HG03520 (cell line): Measurements from ENCODE around the gene ILKAP.

ENCODE experiments used
- ATAC-seq: cut with Tn5 transposase; IDR thresholded peaks from one replicate; pipeline ENCODE4 v1.9.1; 2021; ENCODE audit warnings: mild to moderate bottlenecking, moderate library complexity; ENCODE audit not compliant: unreplicated experiment

Gene ILKAP

DNA sequence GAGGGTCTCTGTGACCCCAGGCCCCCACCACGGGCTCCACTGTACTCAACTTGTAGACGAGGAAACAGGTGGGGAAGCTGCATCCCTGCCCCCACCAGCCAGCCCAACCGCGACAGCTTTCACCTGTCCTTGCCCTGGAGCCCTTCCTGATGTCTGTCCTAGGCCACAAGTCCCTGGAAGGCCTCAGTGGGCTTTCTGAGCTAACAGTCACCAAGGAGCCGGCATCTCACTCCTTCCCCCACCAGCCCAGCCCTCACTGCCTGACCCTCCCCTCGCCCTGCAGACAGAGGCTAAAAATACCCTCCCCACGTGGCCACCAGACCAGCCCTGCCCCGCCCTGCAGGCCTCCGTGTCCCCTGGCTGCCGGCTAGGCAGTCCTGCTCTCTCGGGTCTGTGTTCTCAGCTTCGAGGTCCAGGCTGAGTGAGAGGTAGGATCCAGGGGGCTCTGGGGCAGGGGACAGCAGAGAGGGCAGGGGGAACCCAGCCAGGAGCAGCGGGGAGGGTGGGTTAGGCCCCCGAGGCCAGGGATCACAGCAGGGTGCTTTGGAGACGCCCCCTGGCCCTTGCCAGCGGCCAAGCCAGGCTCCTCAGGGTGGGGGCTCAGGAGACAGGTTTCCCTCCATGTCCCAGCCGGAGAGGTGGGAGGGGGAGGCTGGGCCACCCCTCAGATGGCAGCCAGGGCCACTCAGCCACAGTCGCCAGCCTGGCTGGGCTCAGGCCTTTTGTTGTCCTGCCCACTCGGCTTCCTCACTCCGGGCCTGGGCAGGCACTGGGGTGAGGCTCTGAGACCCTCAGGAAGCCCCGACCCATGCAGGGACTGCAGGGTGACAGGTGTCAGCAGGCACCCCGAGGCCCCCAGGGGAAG is 64.9 kb downstream of the ILKAP start, which contains the start of gene KLHL30:
Gene KLHL30, plus strand, starts transcription at position 338 of the 865 bp plus-strand sequence. CDS start 2,087 bp downstream, outside the sequence.
- ATAC-seq = no peak

DNA sequence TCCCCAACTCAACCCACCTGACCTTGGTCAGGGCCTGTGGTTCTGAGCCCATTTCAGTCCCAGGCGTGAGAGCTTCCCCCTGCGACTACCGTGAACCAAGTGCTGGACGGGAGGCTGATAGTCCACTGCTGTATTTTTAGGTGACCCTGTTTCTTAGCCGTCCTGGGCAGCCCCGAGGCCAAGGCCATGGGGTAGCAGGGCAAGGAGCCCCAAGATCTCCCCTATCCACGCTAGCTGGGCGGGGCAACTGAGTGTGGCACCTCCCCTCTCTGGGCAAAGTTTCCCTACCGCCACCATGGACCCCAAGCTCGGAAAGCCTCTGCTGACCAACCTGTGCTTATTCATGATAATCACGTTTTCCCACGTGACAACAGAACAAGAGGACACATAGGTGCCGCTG is 65.6 kb downstream of the ILKAP start:
- ATAC-seq = no peak

DNA sequence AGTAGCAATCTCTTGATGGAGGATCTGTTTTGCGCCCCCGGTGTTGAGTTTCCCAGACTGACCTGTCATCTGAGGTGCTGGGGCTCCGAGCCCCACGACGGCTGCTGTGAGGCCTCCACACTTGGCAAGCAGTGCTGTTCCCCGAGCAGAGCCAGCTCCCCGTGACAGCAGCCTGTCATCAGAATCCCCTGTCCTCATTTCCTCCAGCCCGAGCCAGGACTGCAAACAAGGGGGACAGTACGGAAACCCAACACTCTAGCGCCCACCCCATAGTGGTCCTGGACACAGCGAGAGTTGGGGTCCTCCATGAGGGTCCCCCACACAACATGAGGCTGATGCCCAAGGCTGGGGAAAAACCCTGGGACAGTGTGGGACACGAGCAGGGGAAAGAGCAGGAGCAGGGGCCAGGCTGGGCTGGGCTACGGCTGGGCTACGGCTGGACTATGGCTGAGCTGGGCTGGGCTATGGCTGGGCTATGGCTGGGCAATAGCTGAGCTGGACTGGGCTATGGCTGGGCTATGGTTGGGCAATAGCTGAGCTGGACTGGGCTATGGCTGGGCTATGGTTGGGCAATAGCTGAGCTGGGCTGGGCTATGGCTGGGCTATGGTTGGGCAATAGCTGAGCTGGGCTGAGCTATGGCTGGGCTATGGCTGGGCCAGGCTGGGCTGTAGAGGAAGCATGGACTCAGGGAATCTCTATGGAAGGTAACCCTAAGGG is 66.5 kb downstream of the ILKAP start:
- ATAC-seq = no peak

DNA sequence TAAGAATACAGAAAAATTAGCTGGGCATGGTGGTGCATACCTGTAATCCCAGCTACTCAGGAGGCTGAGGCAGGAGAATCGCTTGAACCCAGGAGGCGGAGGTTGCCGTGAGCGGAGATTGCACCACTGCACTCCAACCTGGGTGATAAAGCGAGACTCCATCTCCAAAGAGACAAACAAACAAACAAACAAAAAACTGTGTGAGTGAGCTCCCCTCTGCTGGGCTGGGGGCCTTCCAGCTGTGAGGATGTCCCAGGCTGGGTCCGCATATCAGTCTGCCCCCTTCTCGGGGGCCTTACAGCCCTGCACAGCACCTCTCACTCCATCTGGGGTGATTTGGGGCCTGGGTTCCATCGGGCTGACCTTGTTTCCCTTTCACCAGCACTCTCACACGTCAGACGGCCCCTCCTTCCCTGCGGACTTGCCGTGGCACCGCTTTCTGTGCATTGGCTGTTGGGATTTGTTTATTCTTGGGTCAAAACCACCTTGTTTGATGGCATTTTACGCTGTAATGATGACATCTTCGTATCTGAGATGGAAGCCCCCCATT is 67.8 kb downstream of the ILKAP start:
- no peak for ATAC-seq

DNA sequence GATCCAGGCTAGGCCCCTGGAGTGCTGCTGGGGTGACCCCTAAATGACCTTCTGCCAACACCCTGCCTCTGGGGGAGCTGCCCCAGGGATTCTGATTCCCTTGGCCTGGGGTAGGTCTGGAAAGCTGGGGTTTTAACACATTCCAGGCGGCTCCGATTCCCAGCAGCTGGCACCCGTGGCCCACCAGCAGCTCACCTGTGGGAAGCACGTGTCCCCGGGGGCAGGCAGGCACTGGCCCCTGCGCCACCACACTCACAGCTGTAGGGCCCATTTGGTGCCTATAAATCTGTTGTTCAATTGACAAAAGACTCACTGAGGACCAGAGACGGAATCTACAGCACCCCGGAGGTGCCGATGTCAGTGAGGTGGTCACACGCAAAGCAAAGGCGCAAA is 69.1 kb downstream of the ILKAP start:
- ATAC-seq = no peak

DNA sequence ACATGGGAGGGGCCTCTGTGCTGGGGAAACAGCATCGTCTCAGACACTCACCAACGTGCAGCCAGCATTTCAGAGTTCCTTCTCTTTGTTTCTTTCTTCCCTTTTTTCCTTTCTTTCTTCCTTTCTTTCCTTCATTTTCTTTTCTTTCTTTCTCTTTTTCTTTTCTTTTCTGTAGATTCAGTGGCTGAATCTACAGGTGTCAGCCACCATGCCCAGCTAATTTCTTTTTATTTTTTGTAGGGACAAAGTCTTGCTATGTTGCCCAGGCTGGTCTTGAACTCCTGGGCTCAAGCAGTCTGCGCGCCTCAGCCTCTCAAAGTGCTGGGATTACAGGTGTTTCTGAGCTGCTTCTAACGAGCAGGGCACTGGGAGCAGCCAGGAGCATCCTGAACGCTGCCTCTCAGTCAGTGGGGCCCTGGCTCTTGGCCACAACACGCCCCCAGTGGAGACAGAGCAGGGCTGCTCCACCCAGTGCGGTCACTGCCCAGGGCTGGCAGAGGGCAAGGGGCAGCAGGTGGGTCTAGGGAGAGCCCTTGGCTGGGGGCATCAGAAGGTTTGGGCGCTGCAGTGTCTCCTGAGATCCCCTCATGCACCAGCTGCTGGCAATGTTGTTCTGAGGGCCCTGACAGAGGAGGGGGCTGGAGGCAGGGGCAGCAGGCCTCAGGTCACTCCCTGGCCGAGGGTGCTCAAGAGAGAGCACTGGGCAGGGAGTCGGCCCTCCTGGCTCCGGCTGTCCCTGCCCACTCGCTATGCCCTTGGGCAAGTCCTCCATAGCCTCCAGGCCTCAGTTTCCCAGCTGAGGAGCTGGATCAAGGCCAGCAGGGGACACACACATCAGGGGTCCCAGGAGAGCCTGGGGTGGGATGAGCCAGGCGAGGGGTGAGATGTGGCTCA is 69.7 kb downstream of the ILKAP start:
- no peak for ATAC-seq

- ATAC-seq = no peak
Observed at GRCh38 chr2:238132463-238133450, 70.7 kb downstream of the ILKAP start.

DNA sequence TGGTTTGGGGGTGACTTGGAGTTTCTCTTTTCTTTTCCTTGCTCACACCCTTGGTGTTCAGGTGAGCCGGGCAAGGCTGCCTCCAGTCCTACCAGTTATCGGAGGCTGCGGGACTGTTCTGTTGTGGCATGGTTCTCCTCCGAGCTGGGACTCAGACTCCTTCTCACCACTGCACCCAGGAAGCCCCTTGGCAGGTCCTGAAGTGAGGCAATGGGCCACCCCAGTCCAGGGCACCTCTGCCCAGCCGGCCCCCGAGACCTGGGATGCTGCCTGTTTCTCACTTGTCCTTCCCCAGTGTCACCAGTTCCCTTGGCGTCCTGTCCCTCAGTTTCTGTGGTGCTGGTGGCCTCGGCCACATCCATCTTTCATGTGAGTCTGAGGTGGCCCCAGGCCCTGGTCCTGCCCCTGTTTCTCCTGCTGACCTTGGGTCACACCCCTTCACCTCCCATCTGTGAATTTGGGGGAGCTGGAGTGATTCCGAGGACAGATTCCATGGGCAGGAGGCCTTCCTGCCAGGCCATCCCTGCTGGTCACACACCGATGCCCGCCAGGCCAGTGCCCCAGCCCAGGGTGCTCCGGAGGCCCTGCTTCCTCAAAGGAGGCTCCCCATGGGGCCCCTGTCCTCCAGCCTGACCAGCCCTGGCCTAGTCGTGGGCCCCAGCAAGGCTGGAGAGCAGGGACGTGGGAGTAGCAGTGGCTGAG is 71.6 kb downstream of the ILKAP start:
- no peak for ATAC-seq

DNA sequence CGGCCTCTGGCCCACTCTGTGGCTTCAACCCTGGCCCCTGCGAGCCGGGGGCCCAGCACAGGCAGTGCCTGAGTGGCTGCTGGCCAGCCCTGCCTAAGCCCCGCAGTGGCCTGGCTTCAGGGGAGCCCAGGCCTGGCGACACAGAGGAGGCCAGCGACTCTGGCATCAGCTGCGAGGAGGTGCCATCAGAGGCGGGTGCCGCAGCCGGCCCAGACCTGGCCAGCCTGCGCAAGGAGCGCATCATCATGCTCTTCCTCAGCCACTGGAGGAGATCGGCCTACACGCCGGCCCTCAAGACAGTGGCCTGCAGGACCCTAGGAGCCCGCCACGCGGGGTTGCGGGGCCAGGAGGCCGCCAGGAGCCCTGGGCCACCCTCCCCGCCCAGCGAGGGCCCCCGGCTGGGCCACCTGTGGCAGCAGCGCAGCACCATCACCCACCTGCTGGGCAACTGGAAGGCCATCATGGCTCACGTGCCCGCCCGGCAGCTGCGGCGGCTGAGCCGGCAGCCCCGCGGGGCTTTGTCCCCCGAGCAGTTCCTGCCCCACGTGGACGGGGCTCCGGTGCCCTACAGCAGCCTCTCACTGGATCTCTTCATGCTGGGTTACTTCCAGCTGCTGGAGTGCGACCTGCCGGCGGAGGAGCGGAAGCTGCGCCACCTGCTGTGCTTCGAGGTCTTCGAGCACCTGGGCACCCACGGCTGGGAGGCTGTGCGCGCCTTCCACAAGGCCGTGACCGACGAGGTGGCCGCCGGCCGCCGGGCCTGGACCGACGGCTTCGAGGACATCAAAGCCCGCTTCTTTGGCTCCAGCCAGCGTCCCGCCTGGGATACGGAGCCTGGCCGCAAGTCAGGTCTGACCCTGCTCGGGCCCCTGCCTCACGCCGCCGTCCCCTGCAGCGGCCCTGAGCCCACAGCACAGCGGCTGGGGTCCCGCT is 72.5 kb downstream of the ILKAP start:
- no peak for ATAC-seq

GRCh38 chr2:238130111-238130695 is 73.3 kb downstream of the ILKAP start:
- no peak for ATAC-seq

DNA sequence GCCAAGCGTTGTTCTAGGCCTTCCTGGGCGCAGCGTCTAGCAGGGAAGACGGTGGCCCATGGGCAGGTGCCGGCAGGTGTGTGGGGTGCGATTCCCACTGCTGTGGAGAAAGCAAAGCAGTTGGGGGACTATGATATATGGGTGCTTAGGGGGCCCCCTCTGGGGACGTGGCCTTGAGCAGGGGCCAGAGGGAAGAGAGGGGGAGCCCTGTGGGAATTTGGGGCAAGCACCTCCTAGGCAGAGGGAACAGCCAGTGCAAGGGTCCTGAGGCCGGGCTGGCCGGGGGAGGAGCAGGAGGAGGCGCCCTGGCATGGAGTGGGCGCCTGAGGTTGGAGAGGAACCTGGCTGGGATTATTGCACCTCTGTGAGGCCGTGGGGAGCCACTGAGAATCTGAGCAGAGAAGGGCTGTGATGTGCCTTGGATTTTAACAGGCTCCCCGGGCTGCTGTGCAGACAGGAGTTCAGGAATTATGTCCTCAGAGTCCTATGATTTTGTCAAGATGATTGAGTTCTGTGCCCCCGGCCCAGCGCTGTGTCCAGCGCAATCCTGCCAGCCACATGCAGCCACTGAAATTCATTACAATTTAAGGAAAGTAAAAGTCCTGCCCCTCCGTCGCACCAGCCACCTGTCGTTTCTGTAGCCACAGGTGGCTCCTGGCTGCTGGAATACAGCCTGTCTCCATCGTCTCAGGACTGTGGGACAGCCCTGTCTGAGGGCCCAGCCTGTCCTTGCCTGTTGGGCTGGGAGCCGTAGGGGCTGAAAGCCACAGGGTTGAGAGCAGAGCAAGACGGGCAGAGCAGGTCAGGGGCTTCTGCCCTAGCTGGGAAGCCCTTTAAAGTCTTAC is 74.1 kb downstream of the ILKAP start:
- no peak for ATAC-seq

GRCh38 chr2:238128534-238129001 is 74.9 kb downstream of the ILKAP start:
- ATAC-seq = no peak

DNA sequence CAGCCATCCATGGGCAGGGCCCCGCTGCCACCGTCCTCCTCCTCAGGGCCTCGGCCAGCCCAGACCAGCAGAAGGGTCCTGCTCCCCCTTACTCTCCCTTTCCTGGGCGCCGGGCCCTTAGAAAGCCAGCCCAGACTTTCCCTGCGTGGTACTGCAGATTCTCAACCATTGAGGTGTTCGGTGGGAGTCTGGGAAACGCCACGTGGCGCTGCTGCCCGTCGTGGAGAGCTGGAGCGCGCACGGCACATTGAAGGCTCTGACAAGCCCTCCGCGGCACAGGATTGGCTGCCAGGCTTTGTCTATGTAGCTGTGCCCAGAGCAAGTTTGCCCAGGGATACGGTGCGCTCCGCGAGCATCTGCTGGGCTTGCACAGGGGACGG is 75.4 kb downstream of the ILKAP start:
- no peak for ATAC-seq

- ATAC-seq = no peak
Observed at GRCh38 chr2:238127165-238128060, 76.1 kb downstream of the ILKAP start.

DNA sequence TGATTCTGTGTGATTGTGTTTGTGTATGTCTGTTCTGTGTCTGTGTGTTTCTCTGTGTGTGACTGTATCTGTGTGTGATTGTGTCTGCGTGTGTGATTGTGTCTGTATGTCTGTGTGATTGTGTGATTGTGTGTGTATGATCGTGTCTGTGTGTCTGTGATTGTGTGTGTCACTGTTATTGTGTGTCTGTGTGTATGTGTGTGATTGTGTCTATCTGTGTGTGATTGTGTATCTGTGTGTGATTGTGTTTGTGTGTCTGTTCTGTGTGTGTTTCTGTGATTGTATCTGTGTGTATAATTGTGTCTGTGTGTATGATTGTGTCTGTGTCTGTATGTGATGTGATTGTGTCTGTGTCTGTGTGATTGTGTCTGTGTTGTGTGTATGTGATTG is 76.7 kb downstream of the ILKAP start:
- no peak for ATAC-seq

GRCh38 chr2:238126338-238126737 is 77.2 kb downstream of the ILKAP start:
- no peak for ATAC-seq
